Choroid plexus epithelial cell (primary cell): ENCODE results near the gene ASPSCR1.

Source experiments
- DNase-seq: peaks from one replicate; pipeline ENCODE4 v3.0.0-alpha.2; 2010; ENCODE audit warnings: low read depth
- H3K4me3 ChIP-seq: 2 replicates; pipeline ENCODE4 v1.5.1; 2011; ENCODE audit warnings: low read depth, mild to moderate bottlenecking, control low read depth, low read length, moderate library complexity
- CTCF ChIP-seq: conservative IDR thresholded peaks from 2 replicates; pipeline ENCODE4 v1.5.1; 2011; ENCODE audit warnings: low read depth, mild to moderate bottlenecking, control low read depth, inconsistent platforms, low read length, moderate library complexity

Gene ASPSCR1

GRCh38 chr17:81934850-81935708 is 42.4 kb upstream of the ASPSCR1 start:
- no peak for TF ChIP-seq CTCF
- no peak overlapping the region for H3K4me3 ChIP-seq
- no peak for DNase-seq

- no peak for DNase-seq
- H3K4me3 ChIP-seq: peak overlapping the region; percentile 24
- TF ChIP-seq CTCF: no peak
Observed at GRCh38 chr17:81935709-81936084, 41.7 kb upstream of the ASPSCR1 start.

DNA sequence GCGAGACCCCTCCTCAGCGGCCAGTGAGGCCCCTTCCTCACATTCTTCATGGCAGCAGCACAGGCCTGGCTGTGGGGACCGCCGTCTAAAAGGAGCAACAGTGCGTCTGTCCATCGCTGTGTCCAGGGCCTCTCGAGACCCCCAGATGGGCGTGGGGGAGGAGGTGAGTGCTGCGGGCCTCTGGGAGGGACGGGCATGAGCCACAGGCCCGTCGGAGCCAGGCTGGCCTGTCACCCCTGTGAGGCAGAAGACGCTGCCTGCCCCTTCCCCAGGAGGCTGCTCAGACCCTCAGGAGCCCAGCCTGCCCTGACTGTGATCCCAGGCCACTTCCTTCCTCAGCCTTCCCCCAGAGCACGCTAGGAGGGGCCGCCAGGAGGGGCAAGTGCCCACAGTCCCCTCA is 38.2 kb upstream of the ASPSCR1 start:
- DNase-seq: no peak
- no peak for TF ChIP-seq CTCF
- no peak overlapping the region for H3K4me3 ChIP-seq

- no peak for TF ChIP-seq CTCF
Observed at GRCh38 chr17:81939881-81940385, 37.5 kb upstream of the ASPSCR1 start.

DNA sequence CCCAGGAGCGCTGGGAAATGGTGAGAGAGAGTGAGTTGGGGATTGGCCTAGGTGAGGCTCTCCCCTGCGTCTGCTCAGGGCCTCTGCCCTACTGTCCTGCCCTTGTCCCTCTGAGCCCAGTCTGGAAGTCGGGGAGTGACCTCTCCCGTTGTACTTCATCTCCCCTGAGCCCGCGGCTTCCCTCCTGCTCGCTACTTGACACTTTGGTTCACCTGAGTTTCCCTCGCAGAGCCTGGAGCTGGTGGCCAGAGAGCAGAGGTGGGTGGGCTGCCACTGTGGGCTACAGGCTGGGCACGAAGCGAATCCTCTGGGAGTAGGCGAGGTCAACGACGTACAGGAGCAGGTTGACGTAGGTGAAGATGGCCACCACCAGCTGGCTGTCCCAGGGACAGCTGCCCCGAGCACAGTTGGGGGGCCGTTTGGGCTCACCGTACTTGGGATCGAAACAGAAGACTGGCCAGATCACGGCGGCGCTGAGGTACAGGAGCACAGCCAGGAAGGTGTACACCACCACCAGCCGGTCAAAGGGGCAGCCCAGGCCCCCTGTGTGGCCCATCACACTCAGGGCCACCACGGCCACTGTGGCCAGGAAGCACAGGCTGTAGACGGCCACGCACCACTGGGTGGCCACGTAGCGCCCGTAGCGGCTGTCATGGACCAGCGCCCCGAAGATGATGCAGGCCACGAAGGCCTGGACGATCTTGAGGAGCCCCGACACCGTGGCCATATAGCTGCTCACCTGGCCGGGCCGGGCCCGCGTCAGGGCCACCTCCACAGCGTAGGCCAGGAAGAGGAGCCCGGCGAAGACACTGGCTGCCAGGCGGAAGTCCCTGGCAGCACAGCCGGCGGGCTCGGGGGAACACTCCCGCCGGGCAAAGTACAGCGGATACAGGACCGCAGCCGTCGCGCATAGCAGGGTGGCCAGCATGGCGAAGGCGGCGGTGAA is 36.6 kb upstream of the ASPSCR1 start:
- H3K4me3 ChIP-seq: no peak overlapping the region

More at GRCh38 chr17:81939881-81940385, 37.5 kb upstream of the ASPSCR1 start:
- no peak for DNase-seq
- H3K4me3 ChIP-seq: no peak overlapping the region

More for the DNA sequence above, 36.6 kb upstream of the ASPSCR1 start:
- DNase-seq: no peak
- no peak for TF ChIP-seq CTCF
